ENCODE data around the gene ABAT. TPM values are rescaled to one million over a fixed set of nuclear protein-coding genes. Genes with fewer than 3 reads are reported as not detected.

The ABAT gene
- total RNA-seq, 2 donors from 2014 or later: 27.0 to 40.2 TPM

DNA sequence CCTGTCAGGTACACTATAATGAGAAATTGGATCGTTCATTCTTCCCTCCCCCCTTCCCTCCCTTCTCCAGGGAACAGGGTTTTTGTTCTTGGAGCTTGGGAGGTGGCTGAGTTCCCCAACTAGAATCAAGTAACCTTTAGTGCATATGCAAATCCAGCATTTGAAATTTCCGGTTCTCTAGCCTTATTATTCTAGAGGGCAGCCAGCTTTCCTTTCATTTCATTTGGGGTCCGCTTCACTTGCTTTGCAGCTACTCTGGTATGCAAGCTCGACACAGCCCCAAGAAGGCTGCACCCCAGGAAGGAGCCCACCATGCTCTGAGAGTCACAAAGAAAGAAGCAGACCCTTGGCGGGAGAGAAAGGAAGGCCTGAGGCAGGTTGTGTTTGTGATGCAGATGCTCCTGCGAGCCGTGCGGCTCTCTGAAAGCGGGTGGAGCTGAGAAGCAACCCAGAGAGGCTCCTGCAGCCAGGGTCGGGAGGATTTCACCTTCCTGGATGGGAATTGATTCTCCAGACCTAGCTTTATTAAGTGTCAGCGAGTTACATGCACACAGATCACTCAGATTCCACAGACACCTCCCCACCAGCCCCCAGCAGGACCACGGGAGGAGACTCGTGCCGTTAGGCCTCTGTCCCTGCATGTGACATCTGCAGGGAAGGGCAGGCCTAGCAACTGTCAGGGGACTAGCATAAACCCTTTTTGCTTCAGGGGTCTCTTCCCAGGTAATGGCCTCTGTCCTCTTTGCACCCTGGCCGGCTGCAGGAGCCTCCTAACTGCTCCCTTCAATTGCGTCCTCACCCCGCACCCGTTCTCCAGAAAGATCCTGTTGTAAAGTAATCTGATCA, 157.7 kb downstream of the ABAT start:
- H3K27ac ChIP-seq: no peak overlapping the region
- H3K4me3 ChIP-seq: no peak overlapping the region
- ATAC-seq (no peak), DNase-seq (no peak)
- intact Hi-C loops (cut with DNase I): no loop called here
- 83 to 94% methylated on average over 10 to 18 of the region's 18 CpGs for WGBS, 2 donors
- no peaks in the 10 kb centered on the region for H3K9me3 ChIP-seq
- H3K36me3 ChIP-seq (replicated peaks in 1 of 2; ENCODE audit: insufficient read depth in 1 of 2, low read depth in 2 of 2): peaks cover 0 to 15% of the 10 kb centered on the region in 2 donors
- TF ChIP-seq POLR2A (IDR thresholded peaks at IDR 0.05): no peak
- TF ChIP-seq, protein P1, sequence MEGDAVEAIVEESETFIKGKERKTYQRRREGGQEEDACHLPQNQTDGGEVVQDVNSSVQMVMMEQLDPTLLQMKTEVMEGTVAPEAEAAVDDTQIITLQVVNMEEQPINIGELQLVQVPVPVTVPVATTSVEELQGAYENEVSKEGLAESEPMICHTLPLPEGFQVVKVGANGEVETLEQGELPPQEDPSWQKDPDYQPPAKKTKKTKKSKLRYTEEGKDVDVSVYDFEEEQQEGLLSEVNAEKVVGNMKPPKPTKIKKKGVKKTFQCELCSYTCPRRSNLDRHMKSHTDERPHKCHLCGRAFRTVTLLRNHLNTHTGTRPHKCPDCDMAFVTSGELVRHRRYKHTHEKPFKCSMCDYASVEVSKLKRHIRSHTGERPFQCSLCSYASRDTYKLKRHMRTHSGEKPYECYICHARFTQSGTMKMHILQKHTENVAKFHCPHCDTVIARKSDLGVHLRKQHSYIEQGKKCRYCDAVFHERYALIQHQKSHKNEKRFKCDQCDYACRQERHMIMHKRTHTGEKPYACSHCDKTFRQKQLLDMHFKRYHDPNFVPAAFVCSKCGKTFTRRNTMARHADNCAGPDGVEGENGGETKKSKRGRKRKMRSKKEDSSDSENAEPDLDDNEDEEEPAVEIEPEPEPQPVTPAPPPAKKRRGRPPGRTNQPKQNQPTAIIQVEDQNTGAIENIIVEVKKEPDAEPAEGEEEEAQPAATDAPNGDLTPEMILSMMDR (IDR thresholded peaks at IDR 0.05): no peak
- H3K4me1 ChIP-seq: peaks cover 8% of the 10 kb centered on the region
- no peaks in the 10 kb centered on the region for H3K27me3 ChIP-seq

DNA sequence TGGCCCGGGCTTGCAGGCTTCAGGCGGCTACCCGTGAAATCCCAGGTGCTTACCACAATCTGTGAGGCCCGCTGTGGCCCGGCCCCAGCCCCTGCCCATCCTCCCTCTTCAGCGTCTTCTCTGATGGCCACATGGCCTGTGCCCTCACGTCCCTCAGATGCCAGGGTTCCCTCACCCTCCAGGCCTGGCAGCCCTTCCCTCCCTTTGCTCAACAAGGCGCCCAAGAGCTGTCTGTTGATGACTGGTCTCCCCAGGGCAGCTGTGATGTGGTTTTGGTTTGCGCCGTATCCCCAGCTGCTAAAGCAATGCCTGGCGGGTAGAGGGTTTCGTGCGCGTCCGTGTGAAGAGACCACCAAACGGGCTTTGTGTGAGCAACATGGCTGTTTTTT, 158.3 kb downstream of the ABAT start:
- Histone ChIP-seq H3K36me3 (replicated peaks in 1 of 2; ENCODE audit: insufficient read depth in 1 of 2, low read depth in 2 of 2) (peaks cover 0 to 15% of the 10 kb centered on the region in 2 donors), H3K9me3 (no peaks in the 10 kb centered on the region), H3K4me3 (no peak overlapping the region), H3K27me3 (no peaks in the 10 kb centered on the region), H3K27ac (no peak overlapping the region), H3K4me1 (peaks cover 14% of the 10 kb centered on the region)
- WGBS, 2 donors: 77 to 87% methylated on average over 16 of the region's 16 CpGs
- intact Hi-C loops (cut with DNase I): no loop called here
- ATAC-seq: no peak
- TF ChIP-seq, protein P1 (IDR thresholded peaks at IDR 0.05): no peak
- no peak for TF ChIP-seq POLR2A (IDR thresholded peaks at IDR 0.05)
- DNase-seq: no peak

Small RNA genes within 50 kb of the gene (small RNA-seq; reads per million reads assigned to genes)
- gene AC007224.1 (not detected), gene RN7SL743P (not detected), gene RNU7-63P (not detected)

Other genes starting within 250 kb of the ABAT start
- not detected for gene TMEM114, start 84.1 kb upstream of the ABAT start, total RNA-seq
- 10 to 100 TPM; 18.9 to 47.5 TPM for gene METTL22, start 52.9 kb upstream of the ABAT start, total RNA-seq
- 1 to 10 TPM in 1 of 2 donors, under 1 TPM in 1; 0.99 to 3.6 TPM for gene TMEM186, start 123.0 kb downstream of the ABAT start, total RNA-seq
- gene PMM2, start 123.2 kb downstream of the ABAT start, total RNA-seq: 100 to 1,000 TPM in 1 of 2 donors, 10 to 100 TPM in 1; 34.8 to 127 TPM
- gene CARHSP1, start 194.4 kb downstream of the ABAT start, total RNA-seq: 10 to 100 TPM; 16.5 to 59.9 TPM
- gene LITAFD, start 207.7 kb downstream of the ABAT start, total RNA-seq: not detected